HL-60 (cell line): ENCODE measurements around the gene ZBTB24.

Source experiments
- DNase-seq, 2 experiments: peaks; one replicate each; pipeline ENCODE4 v3.0.0-alpha.2; 2010 to 2020; ENCODE audit warnings: low read depth in 1 of 2, low spot score in 1 of 2
- H3K27ac ChIP-seq: fragments of 250-450 bp; sonication (Bioruptor Pico); replicated peaks from 2 replicates; pipeline ENCODE4 v1.5.1; 2020; ENCODE audit warnings: mild to moderate bottlenecking, moderate library complexity
- H3K27me3 ChIP-seq: fragments of 250-450 bp; sonication (Bioruptor Pico); 2 replicates; pipeline ENCODE4 v1.5.1; 2021; ENCODE audit warnings: mild to moderate bottlenecking, moderate library complexity; ENCODE audit not compliant: insufficient read depth, poor library complexity, severe bottlenecking
- H3K4me3 ChIP-seq: replicated peaks from 2 replicates; pipeline ENCODE4 v1.5.1; 2011; ENCODE audit warnings: mild to moderate bottlenecking, control low read depth, low read length; ENCODE audit not compliant: insufficient read depth
- GABPA ChIP-seq: IDR thresholded peaks from 2 replicates; pipeline ENCODE4 v1.6.1; 2012; ENCODE audit warnings: low read depth
- POLR2AphosphoS5 ChIP-seq: IDR thresholded peaks from 2 replicates; pipeline ENCODE4 v1.6.1; 2012; ENCODE audit warnings: low read depth
- SPI1 ChIP-seq: IDR thresholded peaks from 2 replicates; pipeline ENCODE4 v1.6.1; 2012; ENCODE audit warnings: low read depth, mild to moderate bottlenecking, borderline replicate concordance
- TF ChIP-seq, protein P1 (sequence below): IDR thresholded peaks from 2 replicates; pipeline ENCODE4 v1.6.1; 2012; ENCODE audit warnings: low read depth; ENCODE audit not compliant: insufficient replicate concordance
- TF ChIP-seq, protein P2 (sequence below): IDR thresholded peaks from one replicate; pipeline ENCODE4 v1.5.1; 2011; ENCODE audit warnings: low read length, control low read depth, inconsistent platforms; ENCODE audit not compliant: insufficient read depth

Gene ZBTB24

DNA sequence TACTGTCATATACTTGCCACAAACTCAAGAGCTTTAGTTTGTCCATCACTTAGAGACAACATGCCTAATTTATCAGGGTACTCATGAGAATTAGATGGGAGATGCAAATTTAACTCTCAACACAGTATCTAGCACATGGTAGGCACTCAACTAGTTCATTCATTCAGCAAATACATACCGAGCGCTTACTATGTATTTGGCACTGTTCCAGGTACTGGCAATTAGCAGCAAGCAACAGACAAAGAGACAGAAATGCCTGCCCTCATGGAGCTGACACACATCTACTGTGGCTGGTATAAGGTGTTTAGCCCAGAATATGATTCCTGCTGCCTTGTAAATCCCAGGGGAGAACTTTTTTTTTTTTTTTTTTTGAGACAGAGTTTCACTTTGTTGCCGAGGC is 32.2 kb downstream of the ZBTB24 start:
- H3K4me3 ChIP-seq, result no peak overlapping the region

DNA sequence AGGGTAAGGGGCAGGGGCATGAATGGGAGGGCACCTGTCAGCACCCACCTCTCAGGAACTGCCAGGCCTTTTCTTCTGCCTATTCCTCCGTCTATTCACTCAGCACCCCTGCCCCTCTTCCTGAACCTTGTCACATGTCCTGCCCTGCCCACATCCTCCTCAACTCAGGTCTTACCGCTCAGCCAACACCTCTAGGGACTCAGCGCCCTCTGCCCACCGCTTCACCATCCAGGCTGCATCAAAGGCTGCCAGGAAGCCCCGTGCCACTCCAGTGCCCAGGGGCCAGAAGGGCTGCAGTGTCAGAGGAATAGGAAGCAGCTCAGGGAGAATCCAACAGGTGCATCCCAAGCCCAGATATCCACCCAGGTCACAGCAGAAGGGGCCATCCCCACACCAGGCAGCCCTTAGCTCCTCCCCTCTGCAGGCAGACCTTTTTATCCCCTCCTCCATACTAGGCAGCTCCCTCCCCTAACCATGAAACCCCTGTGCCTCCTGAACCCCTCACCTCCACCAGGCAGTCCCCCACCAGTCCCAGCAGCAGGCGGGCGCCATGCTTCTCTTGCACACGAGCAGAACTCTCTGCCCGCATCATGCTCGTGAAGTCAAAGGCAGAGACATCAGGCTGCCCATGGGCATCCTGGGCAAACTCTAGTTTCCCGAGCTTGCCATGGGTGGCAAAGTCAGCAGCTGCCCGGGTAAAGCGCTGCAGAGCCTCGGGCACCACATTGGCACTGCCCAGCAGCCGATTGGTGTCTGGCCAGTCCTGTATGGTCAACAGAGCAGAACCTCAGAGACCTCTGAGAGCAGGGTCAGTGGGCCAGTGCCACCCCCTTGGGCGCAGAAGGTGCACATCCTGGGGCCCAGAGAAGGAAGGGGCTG is 33.0 kb downstream of the ZBTB24 start:
- H3K27ac ChIP-seq, result no peak overlapping the region
- DNase-seq, result no peak
- no peak for TF ChIP-seq GABPA
- TF ChIP-seq SPI1, result no peak
- H3K4me3 ChIP-seq, result no peak overlapping the region
- H3K27me3 ChIP-seq, result no peaks in the 10 kb centered on the region

More for the DNA sequence above, 32.2 kb downstream of the ZBTB24 start:
- Histone ChIP-seq H3K27me3 (no peaks in the 10 kb centered on the region), H3K27ac (no peak overlapping the region)
- TF ChIP-seq, protein P1, sequence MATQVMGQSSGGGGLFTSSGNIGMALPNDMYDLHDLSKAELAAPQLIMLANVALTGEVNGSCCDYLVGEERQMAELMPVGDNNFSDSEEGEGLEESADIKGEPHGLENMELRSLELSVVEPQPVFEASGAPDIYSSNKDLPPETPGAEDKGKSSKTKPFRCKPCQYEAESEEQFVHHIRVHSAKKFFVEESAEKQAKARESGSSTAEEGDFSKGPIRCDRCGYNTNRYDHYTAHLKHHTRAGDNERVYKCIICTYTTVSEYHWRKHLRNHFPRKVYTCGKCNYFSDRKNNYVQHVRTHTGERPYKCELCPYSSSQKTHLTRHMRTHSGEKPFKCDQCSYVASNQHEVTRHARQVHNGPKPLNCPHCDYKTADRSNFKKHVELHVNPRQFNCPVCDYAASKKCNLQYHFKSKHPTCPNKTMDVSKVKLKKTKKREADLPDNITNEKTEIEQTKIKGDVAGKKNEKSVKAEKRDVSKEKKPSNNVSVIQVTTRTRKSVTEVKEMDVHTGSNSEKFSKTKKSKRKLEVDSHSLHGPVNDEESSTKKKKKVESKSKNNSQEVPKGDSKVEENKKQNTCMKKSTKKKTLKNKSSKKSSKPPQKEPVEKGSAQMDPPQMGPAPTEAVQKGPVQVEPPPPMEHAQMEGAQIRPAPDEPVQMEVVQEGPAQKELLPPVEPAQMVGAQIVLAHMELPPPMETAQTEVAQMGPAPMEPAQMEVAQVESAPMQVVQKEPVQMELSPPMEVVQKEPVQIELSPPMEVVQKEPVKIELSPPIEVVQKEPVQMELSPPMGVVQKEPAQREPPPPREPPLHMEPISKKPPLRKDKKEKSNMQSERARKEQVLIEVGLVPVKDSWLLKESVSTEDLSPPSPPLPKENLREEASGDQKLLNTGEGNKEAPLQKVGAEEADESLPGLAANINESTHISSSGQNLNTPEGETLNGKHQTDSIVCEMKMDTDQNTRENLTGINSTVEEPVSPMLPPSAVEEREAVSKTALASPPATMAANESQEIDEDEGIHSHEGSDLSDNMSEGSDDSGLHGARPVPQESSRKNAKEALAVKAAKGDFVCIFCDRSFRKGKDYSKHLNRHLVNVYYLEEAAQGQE, result no peak
- TF ChIP-seq POLR2AphosphoS5, result no peak
- TF ChIP-seq GABPA, result no peak
- TF ChIP-seq, protein P2, sequence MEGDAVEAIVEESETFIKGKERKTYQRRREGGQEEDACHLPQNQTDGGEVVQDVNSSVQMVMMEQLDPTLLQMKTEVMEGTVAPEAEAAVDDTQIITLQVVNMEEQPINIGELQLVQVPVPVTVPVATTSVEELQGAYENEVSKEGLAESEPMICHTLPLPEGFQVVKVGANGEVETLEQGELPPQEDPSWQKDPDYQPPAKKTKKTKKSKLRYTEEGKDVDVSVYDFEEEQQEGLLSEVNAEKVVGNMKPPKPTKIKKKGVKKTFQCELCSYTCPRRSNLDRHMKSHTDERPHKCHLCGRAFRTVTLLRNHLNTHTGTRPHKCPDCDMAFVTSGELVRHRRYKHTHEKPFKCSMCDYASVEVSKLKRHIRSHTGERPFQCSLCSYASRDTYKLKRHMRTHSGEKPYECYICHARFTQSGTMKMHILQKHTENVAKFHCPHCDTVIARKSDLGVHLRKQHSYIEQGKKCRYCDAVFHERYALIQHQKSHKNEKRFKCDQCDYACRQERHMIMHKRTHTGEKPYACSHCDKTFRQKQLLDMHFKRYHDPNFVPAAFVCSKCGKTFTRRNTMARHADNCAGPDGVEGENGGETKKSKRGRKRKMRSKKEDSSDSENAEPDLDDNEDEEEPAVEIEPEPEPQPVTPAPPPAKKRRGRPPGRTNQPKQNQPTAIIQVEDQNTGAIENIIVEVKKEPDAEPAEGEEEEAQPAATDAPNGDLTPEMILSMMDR, result no peak
- TF ChIP-seq SPI1, result no peak
- no peak for DNase-seq

DNA sequence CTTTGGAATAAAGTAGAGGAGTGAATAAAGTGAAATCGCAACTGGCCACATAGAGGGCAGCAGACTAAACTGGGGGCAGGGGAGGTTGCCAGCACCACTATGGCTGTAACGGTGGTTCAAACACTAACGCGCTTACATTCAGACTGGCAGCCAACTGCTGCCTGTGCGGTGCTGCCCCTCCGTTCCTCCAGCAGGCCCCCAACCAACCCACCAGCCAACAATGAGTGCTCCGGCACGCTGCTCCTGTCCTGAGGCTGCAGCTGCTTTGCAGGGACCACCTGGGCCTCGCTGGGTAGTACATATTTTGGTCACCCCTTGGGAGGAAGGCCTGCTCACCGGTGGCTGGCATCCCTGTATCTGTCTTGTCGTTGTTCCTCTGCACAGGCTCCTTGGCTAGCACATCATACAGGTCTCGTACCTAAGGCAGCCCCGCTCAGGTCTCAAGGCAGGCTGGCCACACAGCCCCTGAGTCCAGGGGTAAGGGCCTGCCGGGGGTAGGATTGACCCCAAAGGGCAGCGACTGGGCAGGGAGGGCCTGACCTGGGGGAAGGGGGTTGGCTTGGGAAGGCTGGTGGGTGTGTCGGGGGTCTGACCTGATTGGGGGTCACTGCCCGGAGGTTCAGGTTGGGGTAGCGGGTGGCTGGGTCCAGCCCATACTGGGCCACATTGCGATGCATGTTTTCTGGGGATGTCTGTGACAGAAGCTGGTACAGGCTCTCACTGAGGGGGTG is 33.8 kb downstream of the ZBTB24 start:
- no peak overlapping the region for H3K27ac ChIP-seq
- no peak for DNase-seq
- TF ChIP-seq SPI1 (no peak), GABPA (no peak), POLR2AphosphoS5 (no peak)
- TF ChIP-seq, protein P2, result no peak
- TF ChIP-seq, protein P1, result no peak
- no peaks in the 10 kb centered on the region for H3K27me3 ChIP-seq
- no peak overlapping the region for H3K4me3 ChIP-seq

DNA sequence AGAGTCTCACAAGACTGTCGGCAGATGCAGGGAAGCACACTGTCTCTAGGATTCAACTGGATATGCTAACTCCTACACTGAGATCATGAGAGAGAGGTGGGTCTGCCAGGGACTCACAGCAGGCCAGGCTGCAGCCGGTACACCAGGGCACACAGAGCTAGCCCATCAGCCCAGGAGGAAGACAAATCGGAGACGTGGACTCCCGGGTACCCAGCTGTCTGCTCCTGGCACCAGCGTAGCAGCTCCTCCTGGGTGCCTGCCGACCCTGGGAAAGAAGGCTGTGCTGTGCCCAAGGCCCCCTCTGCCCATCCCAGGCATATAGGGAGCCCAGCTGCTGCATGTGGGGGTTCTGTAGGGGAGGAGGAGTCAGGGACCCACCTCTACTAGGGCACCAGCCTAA is 34.4 kb downstream of the ZBTB24 start:
- TF ChIP-seq GABPA, result no peak
- TF ChIP-seq, protein P1, result no peak
- no peak for TF ChIP-seq SPI1
- TF ChIP-seq, protein P2, result no peak
- TF ChIP-seq POLR2AphosphoS5, result no peak
- H3K27ac ChIP-seq, result no peak overlapping the region
- H3K27me3 ChIP-seq, result no peaks in the 10 kb centered on the region
- no peak overlapping the region for H3K4me3 ChIP-seq
- no peak for DNase-seq
